ENCODE data around the gene TP53I11. TPM values are rescaled to one million over a fixed set of nuclear protein-coding genes. Genes with fewer than 3 reads are reported as not detected.

Gene TP53I11
- total RNA-seq, 4 donors from 2014 or later, result 42.4 to 128 (median 47.2) TPM

- WGBS, 2 donors, result 80 to 83% methylated on average over 3 of the region's 3 CpGs
- no peak for TF ChIP-seq POLR2A (IDR thresholded peaks at IDR 0.05)
- TF ChIP-seq, protein P1, sequence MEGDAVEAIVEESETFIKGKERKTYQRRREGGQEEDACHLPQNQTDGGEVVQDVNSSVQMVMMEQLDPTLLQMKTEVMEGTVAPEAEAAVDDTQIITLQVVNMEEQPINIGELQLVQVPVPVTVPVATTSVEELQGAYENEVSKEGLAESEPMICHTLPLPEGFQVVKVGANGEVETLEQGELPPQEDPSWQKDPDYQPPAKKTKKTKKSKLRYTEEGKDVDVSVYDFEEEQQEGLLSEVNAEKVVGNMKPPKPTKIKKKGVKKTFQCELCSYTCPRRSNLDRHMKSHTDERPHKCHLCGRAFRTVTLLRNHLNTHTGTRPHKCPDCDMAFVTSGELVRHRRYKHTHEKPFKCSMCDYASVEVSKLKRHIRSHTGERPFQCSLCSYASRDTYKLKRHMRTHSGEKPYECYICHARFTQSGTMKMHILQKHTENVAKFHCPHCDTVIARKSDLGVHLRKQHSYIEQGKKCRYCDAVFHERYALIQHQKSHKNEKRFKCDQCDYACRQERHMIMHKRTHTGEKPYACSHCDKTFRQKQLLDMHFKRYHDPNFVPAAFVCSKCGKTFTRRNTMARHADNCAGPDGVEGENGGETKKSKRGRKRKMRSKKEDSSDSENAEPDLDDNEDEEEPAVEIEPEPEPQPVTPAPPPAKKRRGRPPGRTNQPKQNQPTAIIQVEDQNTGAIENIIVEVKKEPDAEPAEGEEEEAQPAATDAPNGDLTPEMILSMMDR (IDR thresholded peaks at IDR 0.05), result no peak
- intact Hi-C loops (cut with DNase I; ENCODE audit: low total_unique reads), result no loop called here
- DNase-seq (ENCODE audit: low spot score in 2 of 2), result no peak
- no peak overlapping the region for H3K4me3 ChIP-seq (ENCODE audit: low read depth, poor library complexity, severe bottlenecking)
These were observed 8.4 kb upstream of the TP53I11 start for GRCh38 chr11:44959064-44959463.

DNA sequence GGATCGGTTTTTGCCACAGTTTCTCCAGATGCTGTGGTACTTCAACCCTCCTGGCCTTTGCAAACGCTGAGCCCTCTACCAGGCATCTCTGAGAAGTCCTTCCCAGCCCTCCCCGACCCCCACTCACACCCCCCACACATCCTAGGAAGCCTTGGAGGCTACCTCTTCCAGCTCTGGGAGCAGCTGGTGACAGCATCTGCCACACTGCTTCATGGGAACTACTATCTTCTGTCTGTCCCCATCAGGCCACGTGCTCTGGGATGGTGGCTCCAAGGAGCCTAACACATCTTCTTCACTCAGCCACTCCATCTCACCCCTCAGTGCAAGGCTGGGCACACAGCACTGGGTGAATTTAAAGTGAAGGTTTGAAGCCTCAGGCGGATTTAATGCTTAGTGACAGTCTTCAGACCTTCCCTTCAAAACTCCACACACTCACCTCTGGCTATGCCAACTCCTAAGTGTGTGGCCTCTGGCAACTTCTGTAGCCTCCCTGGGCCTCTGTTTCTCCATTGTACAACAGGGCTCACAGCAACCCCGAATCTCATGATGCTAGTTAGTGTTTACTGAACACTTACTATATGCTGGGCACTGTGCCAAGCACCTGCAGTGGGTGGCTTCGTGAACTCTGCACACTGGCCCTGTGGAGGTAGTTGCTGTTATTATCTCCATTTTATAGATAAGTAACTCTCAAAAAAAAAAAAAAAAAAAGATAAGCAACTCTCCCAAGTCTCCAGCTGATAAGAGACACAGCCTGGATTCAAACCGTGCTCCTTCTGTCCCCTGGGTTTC, 7.3 kb upstream of the TP53I11 start:
- 72 to 74% methylated on average over 8 of the region's 8 CpGs for WGBS, 2 donors
- DNase-seq (ENCODE audit: low spot score in 2 of 2), result no peak
- intact Hi-C loops (cut with DNase I; ENCODE audit: low total_unique reads), result no loop called here
- no peak for TF ChIP-seq POLR2A (IDR thresholded peaks at IDR 0.05)
- TF ChIP-seq, protein P1 (IDR thresholded peaks at IDR 0.05), result no peak
- no peak overlapping the region for H3K4me3 ChIP-seq (ENCODE audit: low read depth, poor library complexity, severe bottlenecking)

GRCh38 chr11:44957040-44957515, 6.4 kb upstream of the TP53I11 start:
- DNase-seq (ENCODE audit: low spot score in 2 of 2), result no peak
- TF ChIP-seq POLR2A (IDR thresholded peaks at IDR 0.05), result no peak
- TF ChIP-seq, protein P1 (IDR thresholded peaks at IDR 0.05), result no peak
- WGBS, 2 donors, result 55 to 69% methylated on average over 32 to 34 of the region's 35 CpGs
- intact Hi-C loops (cut with DNase I; ENCODE audit: low total_unique reads), result no loop called here
- no peak overlapping the region for H3K4me3 ChIP-seq (ENCODE audit: low read depth, poor library complexity, severe bottlenecking)

DNA sequence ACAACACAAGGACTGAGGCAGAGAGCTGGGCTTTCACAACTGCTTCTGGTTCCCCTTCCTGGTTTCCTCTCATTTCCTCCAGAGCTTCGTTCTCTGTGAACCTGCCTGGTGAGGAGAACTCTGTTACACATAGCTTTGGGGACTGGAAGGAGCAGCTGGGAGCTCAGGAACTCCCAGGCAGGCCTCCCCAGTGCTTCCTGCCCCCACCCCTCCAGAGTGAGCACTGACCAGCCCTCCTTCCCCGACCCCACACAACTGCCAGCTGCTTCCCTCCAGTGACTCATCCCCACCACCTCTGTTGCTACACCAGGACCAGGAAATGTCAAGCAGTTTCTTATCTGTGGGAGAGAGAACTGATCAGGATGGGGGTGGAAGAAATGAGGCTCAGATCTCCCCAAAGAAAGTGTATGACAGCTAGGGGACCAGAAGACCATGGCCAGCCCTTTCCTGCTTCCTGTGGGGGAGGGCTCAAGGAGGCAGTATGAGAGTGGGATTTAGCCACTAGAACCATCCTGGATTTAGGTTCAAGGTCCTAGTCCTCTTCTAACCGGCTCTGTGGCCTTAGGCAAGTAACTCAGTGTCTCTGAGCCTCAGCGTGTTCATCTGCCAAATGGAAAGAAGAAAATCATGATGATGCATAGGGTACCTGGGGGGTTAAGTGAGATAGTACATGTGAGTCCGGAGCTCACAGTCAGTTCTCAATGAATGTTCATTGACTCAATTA, 4.5 kb upstream of the TP53I11 start:
- peak; percentile 43 to 92 for DNase-seq (ENCODE audit: low spot score in 2 of 2)
- TF ChIP-seq POLR2A (IDR thresholded peaks at IDR 0.05), result no peak
- TF ChIP-seq, protein P1 (IDR thresholded peaks at IDR 0.05), result no peak
- H3K4me3 ChIP-seq (ENCODE audit: low read depth, poor library complexity, severe bottlenecking), result no peak overlapping the region
- intact Hi-C loops (cut with DNase I; ENCODE audit: low total_unique reads), result no loop called here
- 59 to 64% methylated on average over 5 of the region's 5 CpGs for WGBS, 2 donors

GRCh38 chr11:44954051-44954906, 3.6 kb upstream of the TP53I11 start:
- DNase-seq (ENCODE audit: low spot score in 2 of 2), result no peak
- TF ChIP-seq, protein P1 (IDR thresholded peaks at IDR 0.05), result no peak
- TF ChIP-seq POLR2A (IDR thresholded peaks at IDR 0.05), result no peak
- intact Hi-C loops (cut with DNase I; ENCODE audit: low total_unique reads), result no loop called here
- H3K4me3 ChIP-seq (ENCODE audit: low read depth, poor library complexity, severe bottlenecking), result no peak overlapping the region
- WGBS, 2 donors, result 85 to 88% methylated on average over 12 of the region's 12 CpGs

All from lower leg skin (tissue), 4 donors.